GM19035 (cell line): ENCODE results near the gene KCNJ12.
"Not testable (repeated sequence)": the region's sequence is repeated elsewhere in the genome, so short reads cannot be mapped to it uniquely, and the experiment has no call there.

Experiments used
- ATAC-seq: cut with Tn5 transposase; IDR thresholded peaks from one replicate; pipeline ENCODE4 v1.9.1; 2021; ENCODE audit not compliant: unreplicated experiment

Gene KCNJ12

GRCh38 chr17:21376081-21376758 lies at the start of gene KCNJ12:
KCNJ12 (plus strand) TSS chr17:21376357; CDS start chr17:21415343, 38,986 bp downstream.
- ATAC-seq, result no peak

GRCh38 chr17:21327921-21328320 lies 48.2 kb upstream of the KCNJ12 start:
- not testable (repeated sequence) for ATAC-seq

- ATAC-seq, result not testable (repeated sequence)
These were observed 47.4 kb upstream of the KCNJ12 start for GRCh38 chr17:21328778-21329177.

GRCh38 chr17:21330436-21331160 lies 45.6 kb upstream of the KCNJ12 start:
- ATAC-seq, result no peak

GRCh38 chr17:21336541-21337294 lies 39.4 kb upstream of the KCNJ12 start:
- ATAC-seq, result not testable (repeated sequence)

GRCh38 chr17:21337981-21338625 lies 38.1 kb upstream of the KCNJ12 start:
- not testable (repeated sequence) for ATAC-seq

- ATAC-seq, result no peak
These were observed 37.1 kb upstream of the KCNJ12 start for GRCh38 chr17:21339011-21339410.

- not testable (repeated sequence) for ATAC-seq
These were observed 36.6 kb upstream of the KCNJ12 start for GRCh38 chr17:21339571-21339970.

- ATAC-seq, result not testable (repeated sequence)
These were observed 35.8 kb upstream of the KCNJ12 start for GRCh38 chr17:21340407-21340806.

- ATAC-seq, result not testable (repeated sequence)
These were observed 34.9 kb upstream of the KCNJ12 start for GRCh38 chr17:21341279-21341678.

- not testable (repeated sequence) for ATAC-seq
These were observed 34.1 kb upstream of the KCNJ12 start for GRCh38 chr17:21341925-21342540.

- ATAC-seq, result not testable (repeated sequence)
These were observed 32.9 kb upstream of the KCNJ12 start for GRCh38 chr17:21343061-21343949.

- ATAC-seq, result not testable (repeated sequence)
These were observed 31.4 kb upstream of the KCNJ12 start for GRCh38 chr17:21344801-21345200.

- no peak for ATAC-seq
These were observed 30.9 kb upstream of the KCNJ12 start for GRCh38 chr17:21345236-21345635.

GRCh38 chr17:21346107-21346506 lies 30.1 kb upstream of the KCNJ12 start:
- not testable (repeated sequence) for ATAC-seq

- ATAC-seq, result not testable (repeated sequence)
These were observed 29.4 kb upstream of the KCNJ12 start for GRCh38 chr17:21346651-21347250.

GRCh38 chr17:21347660-21348059 lies 28.5 kb upstream of the KCNJ12 start:
- ATAC-seq, result not testable (repeated sequence)

GRCh38 chr17:21348081-21348925 lies 27.9 kb upstream of the KCNJ12 start:
- not testable (repeated sequence) for ATAC-seq
